Retinal pigment epithelial cell (primary cell): Measurements from ENCODE around the gene ALDH6A1.
"Not testable (repeated sequence)": the region's sequence is repeated elsewhere in the genome, so short reads cannot be mapped to it uniquely, and the experiment has no call there.

Experiments
- DNase-seq: peaks from one replicate; pipeline ENCODE4 v3.0.0-alpha.2; 2010; ENCODE audit warnings: low read depth
- H3K4me3 ChIP-seq: 2 replicates; pipeline ENCODE4 v1.5.1; 2011; ENCODE audit warnings: mild to moderate bottlenecking, low read length, control low read depth, moderate library complexity
- TF ChIP-seq, protein P1 (sequence below): conservative IDR thresholded peaks from 2 replicates; pipeline ENCODE4 v1.5.1; 2011; ENCODE audit warnings: low read depth, low read length, control low read depth, inconsistent platforms

Gene ALDH6A1

DNA sequence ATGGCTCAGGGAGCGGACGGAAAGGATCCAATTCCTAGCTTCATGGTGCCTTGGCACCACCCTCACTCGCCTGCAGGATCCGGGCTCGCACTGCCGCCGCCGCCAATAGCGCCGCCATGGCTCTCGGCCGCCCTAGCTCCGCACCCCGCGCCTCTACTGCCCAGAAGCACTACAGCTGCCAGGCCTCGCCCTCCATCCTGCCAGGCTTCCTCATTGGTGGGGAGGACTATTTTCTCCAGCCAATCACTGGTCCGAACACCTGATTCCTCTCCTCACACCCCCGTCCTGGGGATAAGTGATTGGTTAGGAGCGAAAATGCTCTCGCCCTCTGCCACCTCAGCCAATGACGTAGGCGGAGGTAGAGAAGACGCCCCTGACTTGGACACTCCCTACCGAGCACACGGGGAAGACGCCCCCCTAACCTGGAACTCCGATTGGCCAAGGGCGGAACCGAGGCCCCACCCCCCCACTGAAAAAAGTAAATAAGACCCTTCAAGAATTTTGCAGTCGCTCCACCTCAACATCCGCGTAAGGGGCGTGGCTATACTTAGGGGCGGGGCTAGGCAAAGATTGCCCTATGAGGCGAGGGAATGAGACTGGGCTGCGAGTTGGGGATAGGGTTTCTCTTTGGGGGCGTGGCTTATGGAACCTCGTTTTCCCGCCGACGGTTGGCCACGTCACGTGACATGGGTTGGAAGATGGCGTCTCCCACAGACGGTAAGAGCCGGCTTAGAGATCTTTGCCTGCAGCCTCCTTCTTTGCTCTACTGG is at the start of gene ALDH6A1, which contains the start of gene LIN52:
TSS of gene ALDH6A1 (minus strand) at position 177 of the 770 bp plus-strand sequence. CDS start at position 118, 59 bp downstream.
TSS of gene LIN52 (plus strand) at position 680 of the 770 bp plus-strand sequence. CDS start at position 699, 19 bp downstream.
- H3K4me3 ChIP-seq = peak within 1 kb of the TSS; percentile 96
- peak; percentile 100 for DNase-seq
- TF ChIP-seq, protein P1, sequence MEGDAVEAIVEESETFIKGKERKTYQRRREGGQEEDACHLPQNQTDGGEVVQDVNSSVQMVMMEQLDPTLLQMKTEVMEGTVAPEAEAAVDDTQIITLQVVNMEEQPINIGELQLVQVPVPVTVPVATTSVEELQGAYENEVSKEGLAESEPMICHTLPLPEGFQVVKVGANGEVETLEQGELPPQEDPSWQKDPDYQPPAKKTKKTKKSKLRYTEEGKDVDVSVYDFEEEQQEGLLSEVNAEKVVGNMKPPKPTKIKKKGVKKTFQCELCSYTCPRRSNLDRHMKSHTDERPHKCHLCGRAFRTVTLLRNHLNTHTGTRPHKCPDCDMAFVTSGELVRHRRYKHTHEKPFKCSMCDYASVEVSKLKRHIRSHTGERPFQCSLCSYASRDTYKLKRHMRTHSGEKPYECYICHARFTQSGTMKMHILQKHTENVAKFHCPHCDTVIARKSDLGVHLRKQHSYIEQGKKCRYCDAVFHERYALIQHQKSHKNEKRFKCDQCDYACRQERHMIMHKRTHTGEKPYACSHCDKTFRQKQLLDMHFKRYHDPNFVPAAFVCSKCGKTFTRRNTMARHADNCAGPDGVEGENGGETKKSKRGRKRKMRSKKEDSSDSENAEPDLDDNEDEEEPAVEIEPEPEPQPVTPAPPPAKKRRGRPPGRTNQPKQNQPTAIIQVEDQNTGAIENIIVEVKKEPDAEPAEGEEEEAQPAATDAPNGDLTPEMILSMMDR = no peak

GRCh38 chr14:74127634-74128033 is 43.4 kb upstream of the ALDH6A1 start:
- TF ChIP-seq, protein P1 = no peak
- DNase-seq = no peak
- no peak overlapping the region for H3K4me3 ChIP-seq

- H3K4me3 ChIP-seq = no peak overlapping the region
- no peak for DNase-seq
- TF ChIP-seq, protein P1 = no peak
These were observed 42.2 kb upstream of the ALDH6A1 start for GRCh38 chr14:74126315-74127013.

DNA sequence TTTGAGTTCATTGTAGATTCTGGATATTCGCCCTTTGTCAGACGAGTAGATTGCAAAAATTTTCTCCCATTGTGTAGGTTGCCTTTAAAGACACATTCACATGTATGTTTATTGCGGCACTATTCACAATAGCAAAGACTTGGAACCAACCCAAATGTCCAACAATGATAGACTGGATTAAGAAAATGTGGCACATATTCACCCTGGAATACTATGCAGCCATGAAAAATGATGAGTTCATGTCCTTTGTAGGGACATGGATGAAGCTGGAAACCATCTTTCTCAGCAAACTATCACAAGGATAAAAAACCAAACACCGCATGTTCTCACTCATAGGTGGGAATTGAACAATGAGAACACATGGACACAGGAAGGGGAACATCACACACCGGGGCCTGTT is 41.2 kb upstream of the ALDH6A1 start:
- DNase-seq, H3K4me3 ChIP-seq: not testable (repeated sequence)

DNA sequence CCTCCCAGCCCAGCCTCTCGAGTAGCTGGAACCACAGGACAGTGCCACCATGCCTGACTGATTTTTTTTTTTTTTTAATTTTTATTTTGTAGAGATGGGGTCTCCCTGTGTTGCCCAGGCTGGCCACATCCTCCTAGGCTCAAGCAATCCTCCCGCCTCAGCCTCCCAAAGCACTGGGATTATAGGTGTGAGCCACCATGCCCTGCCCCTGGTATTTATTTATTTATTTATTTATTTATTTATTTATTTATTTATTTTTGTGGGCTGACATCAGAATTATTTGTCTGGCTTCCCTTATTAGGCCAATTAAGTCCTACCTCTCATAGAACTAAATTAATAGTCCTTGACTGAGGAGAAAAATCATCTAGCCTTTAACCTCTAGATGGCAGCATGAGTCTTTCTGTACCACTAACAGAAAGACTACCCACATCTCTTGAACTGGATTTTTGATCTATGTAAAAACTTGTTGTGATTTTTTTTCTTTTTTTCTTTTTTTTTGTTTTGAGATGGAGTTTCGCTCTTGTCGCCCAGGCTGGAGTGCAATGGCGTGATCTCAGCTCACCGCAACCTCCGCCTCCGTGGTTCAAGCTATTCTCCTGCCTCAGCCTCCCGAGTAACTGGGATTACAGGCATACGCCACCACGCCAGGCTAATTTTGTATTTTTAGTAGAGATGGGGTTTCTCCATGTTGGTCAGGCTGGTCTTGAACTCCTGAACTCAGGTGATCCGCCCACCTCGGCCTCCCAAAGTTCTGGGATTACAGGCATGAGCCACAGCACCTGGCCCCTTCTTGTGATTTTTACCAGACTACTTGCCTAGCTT is 27.4 kb upstream of the ALDH6A1 start:
- TF ChIP-seq, protein P1 = peak; percentile 62
- H3K4me3 ChIP-seq = not testable (repeated sequence)
- peak; percentile 27 for DNase-seq

DNA sequence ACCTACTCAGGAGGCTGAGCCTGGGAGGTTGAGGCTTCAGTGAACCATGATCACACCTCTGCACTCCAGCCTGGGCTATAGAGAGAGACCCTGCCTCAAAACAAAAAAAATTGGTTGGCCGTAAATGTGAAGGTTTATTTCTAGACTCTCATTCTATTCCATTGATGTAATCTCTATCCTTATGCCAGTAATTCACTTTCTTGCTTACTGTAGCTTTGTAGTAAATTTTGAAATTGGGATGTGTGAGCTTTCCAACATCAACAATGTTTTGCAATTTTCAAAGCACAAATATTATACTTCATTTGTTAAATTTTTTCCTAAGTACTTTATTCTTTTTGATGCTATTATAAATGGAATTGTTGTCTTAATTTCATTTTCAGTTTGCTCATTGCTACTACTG is 25.1 kb upstream of the ALDH6A1 start:
- H3K4me3 ChIP-seq = no peak overlapping the region
- TF ChIP-seq, protein P1 = no peak
- DNase-seq = no peak

DNA sequence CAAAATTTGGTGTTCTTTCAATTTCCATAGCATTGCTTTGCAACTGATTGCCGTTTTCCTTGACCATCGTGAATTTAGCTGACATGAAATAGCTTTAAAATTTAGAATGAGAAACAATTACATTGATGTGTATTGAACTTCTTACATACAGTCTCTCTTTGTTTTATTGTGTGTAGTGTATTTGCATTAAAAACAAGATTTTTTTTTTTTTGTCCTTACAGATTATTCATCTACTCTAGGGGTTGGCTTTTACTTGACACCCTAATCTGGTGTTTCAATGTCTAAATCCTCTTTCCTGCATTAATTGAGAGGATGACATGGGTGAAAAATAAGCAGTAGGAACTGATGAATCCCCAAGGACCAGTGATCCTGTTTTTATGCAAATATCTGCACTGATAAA is 21.1 kb upstream of the ALDH6A1 start:
- TF ChIP-seq, protein P1 = no peak
- no peak overlapping the region for H3K4me3 ChIP-seq
- DNase-seq = no peak
